Measurements from ENCODE around the gene PRPF31.

The PRPF31 gene

DNA sequence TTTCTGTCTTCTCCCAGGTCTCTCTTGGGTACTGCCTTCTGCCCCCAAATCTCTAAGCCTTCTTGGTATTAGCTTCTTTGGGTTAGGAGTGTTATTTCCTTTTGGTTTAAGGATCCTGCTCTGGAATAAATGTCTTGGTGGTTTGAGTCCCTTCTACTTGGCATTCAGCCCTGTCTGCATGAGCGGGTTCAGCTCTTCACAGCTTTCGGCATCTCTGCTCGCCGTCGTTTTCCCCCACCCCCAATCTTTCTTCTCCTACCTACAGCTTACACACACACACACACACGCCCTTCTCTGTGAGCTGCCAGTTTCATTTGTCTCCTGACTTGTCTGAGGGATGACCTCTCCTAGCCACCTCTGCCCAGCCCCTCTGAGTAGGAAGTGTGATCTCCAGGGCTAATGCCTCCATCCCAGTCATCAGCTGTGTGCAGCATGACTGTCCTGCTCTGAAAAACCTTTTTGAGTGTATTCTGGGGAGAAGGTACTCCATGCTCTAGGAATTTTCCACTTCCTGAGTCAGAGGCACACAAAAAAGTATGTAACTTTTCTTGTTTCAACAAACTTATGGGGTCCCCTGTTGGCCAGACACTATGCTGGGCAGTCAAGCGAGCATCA lies 26.7 kb downstream of the PRPF31 start:
- no peak for DNase-seq (ENCODE audit: low read depth in 2 of 2)

GRCh38 chr19:54145541-54146158 lies 30.1 kb downstream of the PRPF31 start:
- no peak for DNase-seq (ENCODE audit: low read depth in 2 of 2)

- DNase-seq (ENCODE audit: low read depth in 2 of 2), result no peak
Observed at GRCh38 chr19:54147676-54148075, 32.1 kb downstream of the PRPF31 start.

DNA sequence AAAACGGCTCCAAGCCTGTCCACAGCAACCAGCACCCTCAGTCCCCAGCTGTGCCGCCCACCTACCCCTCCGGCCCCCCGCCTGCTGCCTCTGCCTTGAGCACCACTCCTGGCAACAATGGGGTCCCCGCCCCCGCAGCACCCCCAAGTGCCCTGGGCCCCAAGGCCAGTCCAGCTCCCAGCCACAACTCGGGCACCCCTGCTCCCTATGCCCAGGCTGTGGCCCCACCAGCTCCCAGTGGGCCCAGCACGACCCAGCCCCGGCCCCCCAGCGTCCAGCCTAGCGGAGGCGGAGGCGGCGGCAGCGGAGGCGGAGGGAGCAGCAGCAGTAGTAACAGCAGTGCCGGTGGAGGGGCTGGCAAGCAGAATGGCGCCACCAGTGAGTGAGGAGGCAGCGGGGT lies 32.6 kb downstream of the PRPF31 start:
- no peak for DNase-seq (ENCODE audit: low read depth in 2 of 2)

DNA sequence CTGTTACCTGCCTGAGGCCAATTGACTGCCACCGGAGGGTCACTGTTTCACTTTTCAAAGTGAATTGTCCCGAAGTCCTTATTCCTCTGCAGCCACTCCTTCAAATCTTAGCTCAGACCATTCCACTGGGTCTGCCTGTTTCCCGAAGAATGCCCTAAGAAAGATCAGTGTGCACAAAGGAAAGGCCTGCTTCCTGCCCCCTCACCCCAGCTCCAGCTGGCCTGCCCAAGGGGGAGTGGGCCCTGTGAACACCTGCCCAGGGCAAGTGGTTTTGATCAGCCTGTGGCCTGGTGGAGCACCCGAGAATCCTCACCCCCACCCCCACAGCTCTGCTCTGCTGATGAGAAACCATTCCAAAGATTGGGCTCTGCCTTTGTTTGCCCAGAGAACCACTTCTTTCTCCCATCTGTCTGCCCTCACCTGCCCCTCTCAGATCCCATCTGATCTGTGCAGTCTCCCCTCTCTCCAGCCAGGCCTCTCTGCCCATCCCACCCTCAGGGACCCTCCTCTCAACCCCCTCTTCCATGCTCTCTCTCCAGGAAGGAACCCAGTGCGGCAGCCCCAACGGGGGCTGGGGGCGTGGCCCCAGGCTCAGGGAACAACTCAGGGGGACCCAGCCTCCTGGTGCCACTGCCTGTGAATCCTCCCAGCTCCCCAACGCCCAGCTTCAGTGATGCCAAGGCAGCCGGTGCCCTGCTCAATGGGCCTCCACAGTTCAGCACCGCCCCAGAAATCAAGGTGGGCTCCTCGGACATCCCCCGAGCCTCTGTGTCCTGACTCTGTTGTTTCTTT lies 33.7 kb downstream of the PRPF31 start:
- no peak for DNase-seq (ENCODE audit: low read depth in 2 of 2)

GRCh38 chr19:54151362-54152035 lies 35.9 kb downstream of the PRPF31 start:
- DNase-seq (ENCODE audit: low read depth in 2 of 2), result no peak

GRCh38 chr19:54152267-54152666 lies 36.7 kb downstream of the PRPF31 start:
- no peak for DNase-seq (ENCODE audit: low read depth in 2 of 2)

DNA sequence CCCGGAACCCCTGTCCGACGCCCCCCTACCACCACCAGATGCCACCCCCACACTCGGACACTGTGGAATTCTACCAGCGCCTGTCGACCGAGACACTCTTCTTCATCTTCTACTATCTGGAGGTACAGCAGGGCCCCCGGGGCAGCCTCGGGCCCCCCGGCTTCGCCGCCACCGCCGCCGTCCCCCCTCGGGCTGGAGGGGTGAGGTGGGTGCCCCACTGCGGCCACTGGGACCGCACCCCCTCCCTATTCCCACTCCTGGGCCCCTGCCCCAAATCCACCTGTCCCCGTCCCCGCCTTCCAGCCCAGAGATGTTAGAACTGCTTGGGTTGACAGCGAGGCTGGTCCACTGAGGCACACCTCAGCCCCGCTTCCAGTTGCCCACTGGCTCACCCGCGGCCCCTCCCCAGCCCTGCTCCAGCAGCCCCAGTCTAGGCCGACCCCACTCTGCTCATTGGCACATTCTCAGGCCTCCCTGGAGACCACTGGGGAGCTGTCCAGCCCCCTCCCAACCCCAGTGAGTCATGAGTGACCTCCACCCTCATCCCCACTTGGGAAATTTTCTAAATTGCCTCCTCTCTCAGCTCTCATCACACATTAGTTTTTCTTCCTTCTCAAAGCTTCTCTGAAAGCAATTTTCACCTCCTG lies 37.4 kb downstream of the PRPF31 start:
- DNase-seq (ENCODE audit: low read depth in 2 of 2), result no peak

DNA sequence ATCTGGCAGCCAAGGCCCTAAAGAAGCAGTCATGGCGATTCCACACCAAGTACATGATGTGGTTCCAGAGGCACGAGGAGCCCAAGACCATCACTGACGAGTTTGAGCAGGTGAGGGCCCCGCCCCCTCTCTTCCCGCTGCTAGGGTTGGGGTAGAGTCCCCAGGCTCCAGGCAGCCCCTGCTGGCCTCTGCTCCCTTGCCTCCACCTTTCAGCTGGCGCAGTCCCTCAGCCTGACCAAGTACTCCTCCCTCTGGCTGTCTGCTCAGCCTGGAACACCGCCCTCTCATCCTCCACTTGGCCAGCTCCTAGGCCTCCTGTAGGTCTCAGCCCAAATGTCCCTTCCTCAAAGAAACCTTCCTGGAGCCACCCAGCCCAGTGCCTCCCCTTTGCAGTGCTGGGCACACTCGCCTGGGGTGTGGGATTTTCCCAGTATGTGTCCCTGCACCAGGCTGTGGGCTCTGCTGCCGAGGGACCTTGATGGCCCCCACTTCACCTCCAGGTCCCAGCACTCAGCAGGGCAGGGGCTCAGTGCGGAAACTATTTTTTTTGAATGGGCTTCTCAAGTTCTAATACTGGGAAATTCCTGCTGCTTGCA lies 38.3 kb downstream of the PRPF31 start:
- DNase-seq (ENCODE audit: low read depth in 2 of 2), result no peak

DNA sequence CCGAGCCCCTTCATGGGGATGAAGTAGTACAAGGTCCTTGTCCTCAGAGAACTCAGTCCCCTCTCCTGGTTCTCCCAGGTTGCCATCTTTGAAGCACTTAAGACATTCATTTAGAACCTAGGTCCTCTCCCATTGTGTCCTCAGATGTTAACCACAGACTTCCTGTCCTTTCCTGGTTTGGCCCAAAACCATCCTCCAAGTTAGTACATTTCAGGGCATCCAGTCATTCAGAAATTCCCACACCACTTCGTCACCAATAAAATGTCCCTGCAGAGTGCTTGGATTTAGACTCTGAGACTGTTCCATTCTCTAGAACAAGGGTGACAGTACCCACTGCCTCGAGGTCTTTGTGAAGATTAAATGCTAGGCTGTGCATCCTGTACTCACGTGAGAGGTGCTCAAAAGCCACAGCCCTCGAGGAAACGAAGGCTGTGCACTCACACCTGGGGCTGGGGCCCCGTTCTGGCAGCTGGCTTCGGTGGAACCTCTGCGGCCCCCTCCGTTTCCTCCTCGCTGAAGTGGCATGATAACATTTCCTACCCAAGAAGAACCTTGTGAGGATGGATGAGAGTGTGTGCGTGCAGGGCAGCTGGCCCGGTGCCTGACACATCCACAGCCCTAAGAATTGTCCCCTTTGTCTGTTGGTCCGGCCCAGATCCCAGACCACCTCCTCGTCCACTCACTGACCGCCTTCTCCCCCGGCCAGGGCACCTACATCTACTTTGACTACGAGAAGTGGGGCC lies 39.2 kb downstream of the PRPF31 start:
- DNase-seq (ENCODE audit: low read depth in 2 of 2), result no peak

DNA sequence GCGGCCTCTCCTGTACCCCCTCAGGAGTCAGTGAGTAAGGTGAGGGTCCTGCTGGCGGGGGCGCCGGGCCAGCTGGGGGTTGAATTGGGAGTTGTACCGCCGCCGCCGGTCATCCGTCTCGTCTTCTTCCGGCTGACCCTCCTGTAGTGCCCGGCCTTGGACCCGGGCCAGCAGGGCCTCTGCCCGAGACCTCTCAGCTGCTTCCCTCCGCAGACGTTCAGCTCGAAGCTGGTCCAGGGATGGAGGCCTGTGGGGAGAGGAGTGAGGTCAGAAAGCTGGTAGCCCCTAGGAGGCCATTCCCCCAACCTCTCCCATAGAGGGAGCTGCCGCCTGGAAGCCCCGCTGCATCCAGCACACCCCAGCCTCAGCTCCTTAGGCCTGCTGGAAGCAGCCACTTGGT lies 40.1 kb downstream of the PRPF31 start:
- DNase-seq (ENCODE audit: low read depth in 2 of 2), result no peak

- DNase-seq (ENCODE audit: low read depth in 2 of 2), result no peak
Observed at GRCh38 chr19:54156490-54156889, 40.9 kb downstream of the PRPF31 start.

- DNase-seq (ENCODE audit: low read depth in 2 of 2), result no peak
Observed at GRCh38 chr19:54156953-54157352, 41.4 kb downstream of the PRPF31 start.

DNA sequence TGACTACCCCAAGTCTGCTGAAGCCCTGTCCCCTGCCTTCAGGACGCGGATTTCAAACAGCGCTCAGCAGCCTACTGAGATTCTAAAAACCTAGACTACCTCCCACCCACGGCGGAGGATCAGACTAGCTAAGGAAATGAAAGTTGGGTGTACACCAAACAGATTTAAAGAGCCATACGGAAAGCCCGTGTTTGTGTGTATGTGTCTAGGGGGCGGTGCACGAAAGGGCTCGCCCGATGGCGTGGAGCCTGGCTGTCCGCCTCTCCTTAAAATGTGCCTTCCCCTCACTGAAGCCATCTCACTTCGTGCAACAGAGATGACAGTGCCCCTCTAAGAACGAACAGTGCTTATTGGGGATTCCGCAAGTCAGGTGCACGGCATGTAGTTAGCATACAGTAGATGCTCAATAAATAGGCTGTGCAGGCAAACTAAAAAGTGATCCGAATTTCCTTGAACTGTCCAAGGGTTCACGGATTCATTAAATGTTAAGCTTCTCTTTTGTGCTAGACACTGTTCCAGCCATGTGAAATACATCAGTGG lies 43.3 kb downstream of the PRPF31 start:
- no peak for DNase-seq (ENCODE audit: low read depth in 2 of 2)

DNA sequence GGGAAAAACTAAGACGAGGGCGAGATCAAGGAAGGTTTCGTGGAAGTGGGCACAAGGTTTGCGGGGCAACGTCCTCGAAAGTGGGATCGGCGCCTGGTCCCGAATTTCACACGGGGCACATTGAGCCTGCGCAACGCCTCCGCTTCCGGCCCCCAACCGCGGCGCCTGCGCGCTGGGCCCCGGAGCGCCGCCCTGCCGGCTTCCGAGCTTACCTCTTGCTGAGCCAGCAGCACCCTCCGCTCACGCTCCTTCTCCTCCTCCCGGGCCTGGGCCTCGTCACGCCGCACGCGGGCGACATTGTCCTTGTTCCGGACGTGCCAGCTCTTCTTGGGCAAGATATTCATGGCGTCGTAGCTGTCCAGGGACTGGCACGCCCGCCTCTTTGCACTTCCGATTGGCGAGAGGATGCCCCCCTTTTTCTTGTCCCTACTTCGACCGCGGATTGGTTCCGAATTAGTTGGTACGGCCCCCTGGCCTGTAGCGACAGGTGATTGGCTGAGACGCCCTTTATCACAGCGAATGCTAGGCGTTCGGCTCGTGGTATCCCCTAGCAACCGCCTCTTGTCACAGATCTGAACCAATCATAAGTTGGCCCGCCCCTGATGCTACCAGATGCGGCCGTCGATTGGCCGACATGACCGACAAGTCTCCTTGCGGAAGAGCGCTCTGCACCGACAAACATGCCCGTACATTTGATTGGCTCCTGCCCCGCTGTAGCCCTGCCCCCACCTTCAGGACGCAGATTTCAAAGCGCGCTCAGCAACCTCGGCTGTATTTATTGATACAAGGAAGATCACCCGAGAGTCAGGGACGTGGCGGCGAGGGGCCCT lies 44.0 kb downstream of the PRPF31 start, which contains the start of gene LENG1:
Gene LENG1, minus strand, starts transcription at position 370 of the 830 bp plus-strand sequence. Its CDS starts 26 bp downstream, at position 344.
- DNase-seq (ENCODE audit: low read depth in 2 of 2), result peak; percentile 98

- DNase-seq (ENCODE audit: low read depth in 2 of 2), result no peak
Observed at GRCh38 chr19:54160182-54160811, 44.7 kb downstream of the PRPF31 start.

- DNase-seq (ENCODE audit: low read depth in 2 of 2), result no peak
Observed at GRCh38 chr19:54160854-54161253, 45.3 kb downstream of the PRPF31 start.

DNA sequence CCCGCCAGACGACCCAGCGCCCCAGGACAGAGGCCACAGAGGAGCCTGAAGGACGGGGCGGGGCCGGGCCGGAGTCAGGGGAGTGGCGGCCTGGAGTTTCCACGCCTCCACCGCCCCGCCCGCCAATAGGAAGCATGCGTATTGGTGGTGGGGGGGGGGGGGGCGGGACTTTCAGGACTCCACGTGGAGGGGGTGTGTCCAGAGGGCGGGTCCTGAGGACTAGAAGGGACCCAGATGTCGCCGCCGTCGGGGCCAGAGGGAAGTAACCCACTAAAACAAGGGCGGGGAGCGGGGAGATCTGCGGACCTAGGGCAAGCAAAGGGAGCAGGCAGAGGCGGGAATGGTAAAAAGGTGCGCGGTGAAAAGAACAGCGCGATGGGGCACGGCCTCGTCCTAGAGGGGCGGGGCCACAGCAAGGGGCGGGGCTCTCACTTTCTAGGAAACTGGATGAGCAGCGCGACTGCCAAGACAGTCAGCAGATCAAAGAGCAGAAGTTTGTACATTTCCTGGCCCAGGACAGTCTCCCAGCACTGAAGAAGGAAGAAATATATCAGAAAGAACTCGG lies 46.8 kb downstream of the PRPF31 start:
- peak; percentile 66 to 70 for DNase-seq (ENCODE audit: low read depth in 2 of 2)

GRCh38 chr19:54162884-54163283 lies 47.3 kb downstream of the PRPF31 start:
- no peak for DNase-seq (ENCODE audit: low read depth in 2 of 2)

All from stimulated activated CD8-positive, alpha-beta memory T cell treated with anti-CD3 and anti-CD28 coated beads, Interleukin-15, amount 100 ng/mL, for 48 hours (primary cell).